ENCODE results near the gene GOLPH3. TPM values are rescaled to one million over a fixed set of nuclear protein-coding genes. Genes with fewer than 3 reads are reported as not detected.

GOLPH3 gene
- total and polyA plus RNA-seq, 2 of the 4 experiments (the other 2 are of a cell fraction): 38.2 to 41.3 TPM

- Histone ChIP-seq H4K20me1 (ENCODE audit: insufficient read depth, low read length) (no peaks in the 10 kb centered on the region), H3K4me3 (ENCODE audit: insufficient read depth, low read depth, low read length) (no peak overlapping the region), H3K27me3 (ENCODE audit: control insufficient read depth, insufficient read depth, low read length) (no peaks in the 10 kb centered on the region), H4K8ac (ENCODE audit: low read depth in 2 of 2, low read length in 2 of 2) (no peak overlapping the region), H4K5ac (ENCODE audit: low read depth, low read length) (no peak overlapping the region), H3K79me1 (ENCODE audit: low read depth in 1 of 2, low read length in 2 of 2) (no peaks in the 10 kb centered on the region), H3K4me2 (ENCODE audit: low read depth, low read length) (no peak overlapping the region), H2BK20ac (ENCODE audit: low read depth, low read length) (no peak overlapping the region), H3K9me1 (ENCODE audit: insufficient read depth, low read length) (no peaks in the 10 kb centered on the region), H2AK5ac (ENCODE audit: low read depth, low read length) (no peak overlapping the region), H2BK15ac (ENCODE audit: low read depth, low read length) (no peak overlapping the region), H2AFZ (replicated peaks; ENCODE audit: low read length, poor library complexity) (no peak overlapping the region), H3K4me1 (ENCODE audit: control insufficient read depth, insufficient read depth, low read length) (no peaks in the 10 kb centered on the region), H3K14ac (replicated peaks; ENCODE audit: low read depth, low read length) (no peak overlapping the region), H3K4ac (ENCODE audit: low read depth, low read length) (no peak overlapping the region), H2BK120ac (ENCODE audit: low read depth, low read length) (no peak overlapping the region), H2BK5ac (ENCODE audit: low read depth, low read length, poor library complexity, severe bottlenecking) (no peak overlapping the region), H3K36me3 (ENCODE audit: control insufficient read depth, insufficient read depth, low read length) (peaks cover 2% of the 10 kb centered on the region; the same call in 1 of the 2 replicates), H3K27ac (ENCODE audit: insufficient read depth, low read length) (no peak overlapping the region), H3K23ac (ENCODE audit: low read depth, low read length) (no peak overlapping the region), H3K9me3 (ENCODE audit: control insufficient read depth, insufficient read depth, low read length) (no peaks in the 10 kb centered on the region), H3K56ac (ENCODE audit: extremely low read depth, insufficient read depth, low read length) (no peak overlapping the region), H3K9ac (ENCODE audit: low read depth, low read length) (no peak overlapping the region), H4K91ac (ENCODE audit: insufficient read depth, low read depth, low read length) (no peak overlapping the region), H3K18ac (ENCODE audit: low read depth, low read length) (no peak overlapping the region), H2AK9ac (replicated peaks; ENCODE audit: low read depth, low read length, poor library complexity) (no peak overlapping the region)
- POLR2A ChIA-PET (ENCODE audit: unreplicated experiment): no interaction called here
- intact Hi-C loops (cut with micrococcal nuclease) (no loop called here), in situ Hi-C loops (cut with MboI; ENCODE audit: low sequenced_read_pairs) (no loop called here), dilution Hi-C loops (cut with HindIII; ENCODE audit: low sequenced_read_pairs, unreplicated experiment) (no loop called here)
- no peak for TF ChIP-seq POLR2A (IDR thresholded peaks at IDR 0.05; ENCODE audit: low read depth, low read length)
- TF ChIP-seq MAZ (IDR thresholded peaks at IDR 0.05; ENCODE audit: borderline replicate concordance, low read depth, low read length): no peak
- TF ChIP-seq RAD21 (IDR thresholded peaks at IDR 0.05; ENCODE audit: low read length): no peak
- no peak for TF ChIP-seq SMC3 (IDR thresholded peaks at IDR 0.05; ENCODE audit: low read depth, low read length)
- TF ChIP-seq CHD1 (IDR thresholded peaks at IDR 0.05; ENCODE audit: low read depth, low read length): no peak
- BruUV-seq (replicated peaks): no TSS peak
- DNase-seq (no peak), ATAC-seq (ENCODE audit: low read depth) (no peak)
- CTCF ChIA-PET: interaction anchor here (1.3 kb wide), 1 partner anchor 11 kb away, joined by 3 read pairs; no protein-coding TSS in a partner anchor
- 97% methylated on average over 7 of the region's 24 CpGs; no CpG with 5 or more reads in 1 of the 2 experiments for WGBS, 2 experiments (ENCODE audit: extremely low coverage in 2 of 2, insufficient read length in 1 of 2)
These were observed 86.7 kb downstream of the GOLPH3 start for GRCh38 chr5:32087086-32088082.

Measured in IMR-90 (cell line).